ENCODE results near the gene ZSCAN30.
A peak's percentile ranks its signal among the peaks of the same experiment; 100 is the strongest.
"Not testable (repeated sequence)": the region's sequence is repeated elsewhere in the genome, so short reads cannot be mapped to it uniquely, and the experiment has no call there.

Gene ZSCAN30

DNA sequence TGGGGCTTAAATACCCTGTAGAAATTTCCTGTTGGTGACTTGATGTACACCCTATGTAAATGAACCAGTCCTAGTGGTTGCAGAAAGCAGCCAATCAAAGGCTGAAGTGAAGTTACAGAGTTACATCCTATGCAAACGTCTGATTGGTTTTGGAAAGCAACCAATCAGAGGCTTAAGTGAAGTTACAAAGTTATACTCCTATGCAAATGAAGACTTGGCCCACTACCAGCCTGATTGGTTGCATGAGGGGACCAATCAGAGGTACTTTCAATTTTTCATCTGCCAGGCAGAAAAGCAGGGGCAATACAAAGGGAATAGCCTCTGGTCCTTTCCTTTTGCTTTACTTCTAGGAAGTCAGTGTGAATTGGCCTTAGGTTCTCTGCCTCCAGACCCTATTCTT, 62.8 kb downstream of the ZSCAN30 start:
- peak; percentile 11 for DNase-seq

DNA sequence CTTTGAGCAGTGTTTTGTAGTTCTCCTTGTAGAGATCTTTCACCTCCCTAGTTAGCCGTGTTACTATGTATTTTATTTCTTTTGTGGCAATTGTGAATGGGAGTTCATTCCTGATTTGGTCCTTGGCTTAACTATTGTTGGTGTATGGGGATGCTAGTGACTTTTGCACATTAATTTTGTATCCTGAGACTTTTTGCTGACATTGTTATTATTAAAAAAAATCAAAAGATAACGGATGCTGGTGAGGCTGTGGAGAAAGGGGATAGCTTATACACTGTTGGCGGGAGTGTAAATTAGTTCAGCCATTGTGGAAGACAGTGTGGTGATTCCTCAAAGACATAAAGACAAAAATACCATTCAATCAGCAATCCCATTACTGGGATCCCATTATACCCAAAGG, 66.2 kb downstream of the ZSCAN30 start:
- no peak for DNase-seq

DNA sequence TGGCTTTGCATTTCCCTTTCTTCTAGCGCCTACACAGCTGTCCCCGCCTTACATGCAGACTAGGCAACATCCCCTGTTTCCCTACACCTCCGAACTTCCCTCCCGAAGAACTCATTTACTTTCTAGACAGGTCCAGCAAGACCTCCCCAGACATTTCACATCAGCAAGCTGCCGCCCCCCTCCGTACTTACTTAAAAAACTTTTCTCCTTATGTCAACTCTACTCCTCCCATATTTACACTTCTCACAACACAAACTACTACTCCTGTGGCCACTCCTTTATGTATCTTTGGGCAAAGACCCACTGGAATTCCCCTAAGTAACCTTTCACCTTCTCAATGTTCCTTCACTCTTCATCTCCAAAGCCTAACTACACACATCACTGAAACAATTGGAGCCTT, 69.6 kb downstream of the ZSCAN30 start:
- DNase-seq, result no peak

DNA sequence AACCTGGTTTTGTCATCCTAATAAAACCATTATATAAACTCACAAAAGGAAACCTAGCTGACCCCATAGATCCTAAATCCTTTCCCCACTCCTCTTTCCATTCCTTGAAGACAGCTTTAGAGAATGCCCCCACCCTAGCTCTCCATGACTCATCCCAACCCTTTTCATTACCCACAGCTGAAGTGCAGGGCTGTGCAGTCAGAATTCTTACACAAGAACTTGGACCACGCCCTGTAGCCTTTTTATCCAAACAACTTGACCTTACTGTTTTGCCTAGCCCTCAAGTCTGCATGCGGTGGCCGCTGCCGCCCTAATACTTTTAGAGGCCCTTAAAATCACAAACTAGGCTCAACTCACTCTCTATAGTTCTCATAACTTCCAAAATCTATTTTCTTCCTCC, 70.7 kb downstream of the ZSCAN30 start:
- DNase-seq, result not testable (repeated sequence)

DNA sequence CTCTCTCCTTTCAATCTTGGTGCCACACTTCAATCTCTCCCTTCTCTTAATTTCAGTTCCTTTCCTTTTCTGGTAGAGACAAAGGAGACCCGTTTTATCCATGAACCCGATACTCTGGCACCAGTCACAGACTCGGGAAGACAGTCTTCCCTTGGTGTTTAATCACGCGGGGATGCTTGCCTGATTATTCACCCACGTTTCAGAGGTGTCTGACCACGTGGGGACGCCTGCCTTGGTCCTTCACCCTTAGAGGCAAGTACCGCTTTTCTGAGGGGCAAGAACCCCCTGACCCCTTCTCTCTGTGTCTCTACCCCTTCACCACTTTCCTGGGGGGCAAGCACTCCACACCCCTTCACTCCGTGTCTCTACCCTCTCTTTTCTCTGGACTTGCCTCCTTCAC, 73.4 kb downstream of the ZSCAN30 start:
- not testable (repeated sequence) for DNase-seq

DNA sequence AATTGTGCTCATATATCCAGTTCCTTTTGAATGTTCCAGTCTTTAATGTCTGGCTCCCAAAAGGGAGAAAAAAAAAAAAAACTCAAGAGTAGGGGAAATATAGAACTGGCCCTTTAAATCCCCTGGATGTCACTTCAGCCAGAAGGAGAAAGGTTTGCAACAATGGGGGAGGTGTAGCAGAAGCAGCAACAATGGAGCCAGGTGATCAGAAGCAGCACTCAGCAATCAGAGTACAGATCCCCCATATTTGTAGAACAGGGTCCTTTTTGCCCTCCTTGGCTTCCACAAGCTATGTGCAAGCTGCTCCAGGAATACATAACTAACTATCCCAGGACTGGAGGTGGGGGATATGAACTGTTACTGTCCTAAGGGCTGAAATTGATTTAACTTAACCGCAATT, 75.0 kb downstream of the ZSCAN30 start:
- no peak for DNase-seq

DNA sequence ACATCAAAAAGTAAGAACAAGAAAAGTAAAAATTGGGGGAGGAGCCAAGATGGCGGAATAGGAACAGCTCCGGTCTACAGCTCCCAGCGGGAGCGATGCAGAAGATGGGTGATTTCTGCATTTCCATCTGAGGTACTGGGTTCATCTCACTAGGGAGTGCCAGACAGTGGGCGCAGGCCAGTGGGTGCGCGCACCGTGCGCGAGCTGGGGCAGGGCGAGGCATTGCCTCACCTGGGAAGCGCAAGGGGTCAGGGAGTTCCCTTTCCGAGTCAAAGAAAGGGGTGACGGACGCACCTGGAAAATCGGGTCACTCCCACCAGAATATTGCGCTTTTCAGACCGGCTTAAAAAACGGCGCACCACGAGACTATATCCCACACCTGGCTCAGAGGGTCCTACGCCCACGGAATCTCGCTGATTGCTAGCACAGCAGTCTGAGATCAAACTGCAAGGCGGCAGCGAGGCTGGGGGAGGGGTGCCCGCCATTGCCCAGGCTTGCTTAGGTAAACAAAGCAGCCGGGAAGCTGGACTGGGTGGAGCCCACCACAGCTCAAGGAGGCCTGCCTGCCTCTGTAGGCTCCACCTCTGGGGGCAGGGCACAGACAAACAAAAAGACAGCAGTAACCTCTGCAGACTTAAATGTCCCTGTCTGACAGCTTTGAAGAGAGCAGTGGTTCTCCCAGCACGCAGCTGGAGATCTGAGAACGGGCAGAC, 84.1 kb downstream of the ZSCAN30 start:
- DNase-seq, result not testable (repeated sequence)

DNA sequence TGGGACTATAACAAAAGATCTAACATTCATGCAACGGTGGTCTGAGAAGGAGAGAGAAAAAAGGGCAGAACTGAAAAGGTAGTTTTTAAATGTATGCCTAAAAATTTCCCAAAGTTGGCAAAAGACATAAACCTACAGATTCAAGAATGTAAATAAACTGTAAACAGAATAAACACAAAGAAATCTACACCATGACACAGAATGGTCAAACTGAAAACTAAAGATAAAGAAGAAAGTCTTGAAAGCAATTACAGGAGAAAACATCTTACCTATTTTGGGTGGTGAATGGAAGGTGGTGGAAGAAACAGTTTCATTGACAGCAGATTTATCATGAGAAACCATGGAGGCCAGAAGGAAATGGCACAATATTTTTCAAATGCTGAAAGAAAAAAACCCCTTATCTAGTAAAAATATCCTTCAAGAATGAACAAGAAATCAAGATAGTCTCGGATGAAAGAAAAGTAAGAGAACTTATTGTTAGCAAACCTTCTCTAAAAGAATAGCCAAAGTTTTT, 84.8 kb downstream of the ZSCAN30 start:
- no peak for DNase-seq

DNA sequence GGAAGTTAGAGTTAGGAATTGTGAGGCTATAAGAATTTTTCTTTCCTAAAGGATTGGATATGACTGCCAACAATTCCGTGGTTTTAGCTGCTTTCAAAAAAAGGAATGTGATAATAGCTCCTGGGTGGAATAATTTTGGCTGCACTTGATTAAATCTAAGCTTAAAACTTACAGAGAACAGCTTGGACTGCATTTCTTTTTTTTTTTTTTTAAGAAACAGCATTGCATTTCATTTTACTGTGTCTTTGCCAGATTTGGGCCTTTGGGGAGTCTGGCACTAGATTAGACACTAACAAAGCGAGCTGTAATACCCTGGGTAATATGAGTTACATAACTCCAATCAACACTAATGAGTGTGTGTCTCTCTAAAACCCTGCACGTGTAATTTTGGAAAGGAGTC, 87.0 kb downstream of the ZSCAN30 start:
- DNase-seq, result no peak

DNA sequence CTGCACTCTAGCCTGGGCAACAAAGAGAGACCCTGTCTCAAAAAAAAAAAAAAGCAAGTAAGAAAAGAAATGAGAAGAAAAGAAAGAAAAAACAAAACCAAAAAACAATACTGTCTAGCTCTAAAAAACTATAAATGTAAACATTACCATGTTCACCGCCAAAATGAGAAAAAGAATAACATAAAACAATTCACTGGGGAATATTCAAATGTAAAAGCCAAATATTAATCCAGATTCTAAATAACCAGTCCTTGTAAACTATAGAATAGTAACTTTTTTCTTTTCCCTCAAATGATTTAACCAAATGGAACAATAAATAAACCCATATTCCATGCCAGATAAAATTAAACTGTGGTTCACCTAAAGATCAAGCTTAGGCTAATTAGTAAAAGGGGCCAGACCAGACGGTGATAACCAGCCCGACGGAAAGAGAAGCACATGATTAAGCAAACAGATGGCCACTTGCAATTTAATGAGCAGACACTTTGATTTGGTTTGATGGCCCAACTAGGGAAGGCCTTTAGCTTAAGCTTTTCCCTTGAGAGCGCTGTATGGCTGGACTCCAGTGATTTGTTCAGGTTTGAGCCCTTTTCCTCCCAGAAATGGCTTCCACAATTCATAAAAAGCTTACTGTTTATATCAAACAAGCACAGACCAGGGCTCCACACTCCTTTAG, 88.6 kb downstream of the ZSCAN30 start:
- no peak for DNase-seq
